ENCODE data around the gene BUB1B. TPM values are rescaled to one million over a fixed set of nuclear protein-coding genes. Genes with fewer than 3 reads are reported as not detected.

Gene BUB1B
- total RNA-seq, 1 experiment from 2014 or later, result 83.2 TPM

DNA sequence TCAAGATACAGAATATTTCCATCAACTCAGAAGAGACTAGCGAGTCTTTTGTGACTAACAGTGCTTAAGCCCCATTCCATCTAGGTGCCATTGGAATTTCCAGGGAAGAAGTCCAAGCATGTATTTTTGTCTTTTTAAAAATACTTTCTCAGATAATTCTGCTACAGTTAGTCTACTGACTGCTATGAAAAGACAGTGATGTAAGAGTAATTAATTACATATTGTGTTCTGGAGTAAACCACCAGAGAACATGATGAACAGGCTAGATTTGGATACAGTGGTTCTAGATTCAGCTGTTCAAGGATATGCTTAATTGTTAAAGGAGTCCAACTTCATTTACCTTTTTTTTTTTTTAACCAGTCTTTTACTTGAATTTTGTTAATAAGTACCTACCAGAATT is 43.2 kb downstream of the BUB1B start:
- H3K4me3 Mint-ChIP-seq, result no peak overlapping the region
- Histone ChIP-seq H3K14ac (ENCODE audit: insufficient read depth, low read length) (no peak overlapping the region), H3K4me1 (ENCODE audit: insufficient read depth, low read length) (no peaks in the 10 kb centered on the region), H3K27ac (ENCODE audit: insufficient read length, low read depth, low read length) (no peak overlapping the region), H3K9me3 (ENCODE audit: control insufficient read depth, low read depth, low read length) (no peaks in the 10 kb centered on the region), H4K91ac (ENCODE audit: insufficient read length, low read depth, low read length) (no peak overlapping the region), H2AFZ (ENCODE audit: low read length) (no peak overlapping the region), H3K4me2 (ENCODE audit: insufficient read depth, insufficient read length, low read length) (no peak overlapping the region), H3K27me3 (ENCODE audit: insufficient read depth, low read length) (no peaks in the 10 kb centered on the region), H3K23ac (ENCODE audit: insufficient read length, low read depth, low read length) (no peak overlapping the region), H3K23me2 (ENCODE audit: insufficient read length, low read depth, low read length, poor library complexity, severe bottlenecking) (no peaks in the 10 kb centered on the region), H2BK5ac (ENCODE audit: insufficient read length, low read length) (no peak overlapping the region), H2BK120ac (ENCODE audit: low read depth, low read length, poor library complexity, severe bottlenecking) (no peak overlapping the region), H3K4ac (ENCODE audit: low read depth, low read length) (no peak overlapping the region), H4K8ac (replicated peaks; ENCODE audit: insufficient read length, low read depth, low read length) (no peak overlapping the region), H4K20me1 (ENCODE audit: control insufficient read depth, insufficient read depth, insufficient read length) (no peaks in the 10 kb centered on the region), H3K79me1 (ENCODE audit: insufficient read depth, low read depth, low read length, poor library complexity, severe bottlenecking) (no peaks in the 10 kb centered on the region), H3K79me2 (ENCODE audit: insufficient read depth, low read length) (no peaks in the 10 kb centered on the region), H2BK20ac (ENCODE audit: low read depth, low read length, poor library complexity, severe bottlenecking) (no peak overlapping the region), H3K18ac (ENCODE audit: insufficient read length, low read depth, low read length) (no peak overlapping the region), H3T11ph (ENCODE audit: low read length) (no peak overlapping the region), H2AK5ac (ENCODE audit: insufficient read length, low read length) (no peak overlapping the region), H3K56ac (ENCODE audit: insufficient read length, low read depth, low read length) (no peak overlapping the region), H3K9ac (ENCODE audit: extremely low read depth, insufficient read length, low read length) (no peak overlapping the region), H2BK12ac (ENCODE audit: insufficient read length, low read depth, low read length) (no peak overlapping the region), H4K5ac (ENCODE audit: insufficient read length, low read depth, low read length) (no peak overlapping the region), H2BK15ac (ENCODE audit: low read depth, low read length) (no peak overlapping the region)
- H3K27ac Mint-ChIP-seq, result no peak overlapping the region
- WGBS (ENCODE audit: extremely low coverage, insufficient read length, low lambda C conversion rate), result no CpG with 5 or more reads among the region's 1 CpG
- TF ChIP-seq, protein P1, sequence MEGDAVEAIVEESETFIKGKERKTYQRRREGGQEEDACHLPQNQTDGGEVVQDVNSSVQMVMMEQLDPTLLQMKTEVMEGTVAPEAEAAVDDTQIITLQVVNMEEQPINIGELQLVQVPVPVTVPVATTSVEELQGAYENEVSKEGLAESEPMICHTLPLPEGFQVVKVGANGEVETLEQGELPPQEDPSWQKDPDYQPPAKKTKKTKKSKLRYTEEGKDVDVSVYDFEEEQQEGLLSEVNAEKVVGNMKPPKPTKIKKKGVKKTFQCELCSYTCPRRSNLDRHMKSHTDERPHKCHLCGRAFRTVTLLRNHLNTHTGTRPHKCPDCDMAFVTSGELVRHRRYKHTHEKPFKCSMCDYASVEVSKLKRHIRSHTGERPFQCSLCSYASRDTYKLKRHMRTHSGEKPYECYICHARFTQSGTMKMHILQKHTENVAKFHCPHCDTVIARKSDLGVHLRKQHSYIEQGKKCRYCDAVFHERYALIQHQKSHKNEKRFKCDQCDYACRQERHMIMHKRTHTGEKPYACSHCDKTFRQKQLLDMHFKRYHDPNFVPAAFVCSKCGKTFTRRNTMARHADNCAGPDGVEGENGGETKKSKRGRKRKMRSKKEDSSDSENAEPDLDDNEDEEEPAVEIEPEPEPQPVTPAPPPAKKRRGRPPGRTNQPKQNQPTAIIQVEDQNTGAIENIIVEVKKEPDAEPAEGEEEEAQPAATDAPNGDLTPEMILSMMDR (conservative IDR thresholded peaks at IDR 0.05), result no peak
- no peaks in the 10 kb centered on the region for H3K9me3 Mint-ChIP-seq
- H3K27me3 Mint-ChIP-seq (ENCODE audit: low read depth), result no peaks in the 10 kb centered on the region
- peaks cover 37 to 80% (median 78%) of the 10 kb centered on the region in 3 experiments for H3K36me3 Mint-ChIP-seq (ENCODE audit: insufficient read depth in 1 of 3, low read depth in 3 of 3)
- no peak for DNase-seq
- H3K4me1 Mint-ChIP-seq, result no peaks in the 10 kb centered on the region

All from H9 (cell line).